Testis (tissue), 2 donors: Measurements from ENCODE around the gene PRELID3B.

ENCODE experiments used
- CTCF ChIP-seq, 3 experiments: fragments of 450-650 bp in 2 of 3; fragments of 200-600 bp in 1 of 3; sonication (generic) in 1 of 3; IDR thresholded peaks; one replicate each; pipeline ENCODE4 v1.5.1; 2016 to 2019; ENCODE audit warnings: antibody characterized with exemption in 3 of 3, mild to moderate bottlenecking in 2 of 3, moderate library complexity in 1 of 3
- POLR2A ChIP-seq: fragments of 450-650 bp; IDR thresholded peaks from one replicate; pipeline ENCODE4 v1.6.1; 2017; ENCODE audit warnings: antibody characterized with exemption, mild to moderate bottlenecking, moderate library complexity

GRCh38 chr20:58991715-58992114 lies 50.9 kb downstream of the PRELID3B start:
- TF ChIP-seq CTCF (IDR thresholded peaks at IDR 0.05) (no peak), POLR2A (no peak)
